ENCODE data around the gene SEPTIN2.
"Not testable (repeated sequence)": the region's sequence is repeated elsewhere in the genome, so short reads cannot be mapped to it uniquely, and the experiment has no call there.

The SEPTIN2 gene

DNA sequence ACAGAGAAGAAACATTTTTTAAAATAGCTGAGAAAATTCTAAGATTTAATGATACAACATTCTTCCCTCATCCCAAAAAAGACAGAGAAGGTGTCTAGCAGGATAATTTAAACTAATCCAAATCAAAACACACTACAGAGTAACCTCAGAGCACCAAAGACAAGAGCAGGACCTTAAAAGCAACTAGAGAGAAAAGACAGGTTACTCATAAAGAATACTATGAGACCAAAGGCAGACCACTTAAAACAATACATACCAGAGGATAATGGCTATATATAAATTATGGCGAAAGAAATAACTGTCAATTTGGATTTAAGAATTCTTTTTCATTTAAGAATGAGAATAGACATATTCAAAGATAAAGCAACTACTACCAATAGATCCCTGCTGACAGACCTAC lies 40.2 kb upstream of the SEPTIN2 start:
- no peak overlapping the region for H3K4me3 ChIP-seq (ENCODE audit: low read depth, low read length)
- H3K27ac ChIP-seq = no peak overlapping the region
- TF ChIP-seq, protein P1, sequence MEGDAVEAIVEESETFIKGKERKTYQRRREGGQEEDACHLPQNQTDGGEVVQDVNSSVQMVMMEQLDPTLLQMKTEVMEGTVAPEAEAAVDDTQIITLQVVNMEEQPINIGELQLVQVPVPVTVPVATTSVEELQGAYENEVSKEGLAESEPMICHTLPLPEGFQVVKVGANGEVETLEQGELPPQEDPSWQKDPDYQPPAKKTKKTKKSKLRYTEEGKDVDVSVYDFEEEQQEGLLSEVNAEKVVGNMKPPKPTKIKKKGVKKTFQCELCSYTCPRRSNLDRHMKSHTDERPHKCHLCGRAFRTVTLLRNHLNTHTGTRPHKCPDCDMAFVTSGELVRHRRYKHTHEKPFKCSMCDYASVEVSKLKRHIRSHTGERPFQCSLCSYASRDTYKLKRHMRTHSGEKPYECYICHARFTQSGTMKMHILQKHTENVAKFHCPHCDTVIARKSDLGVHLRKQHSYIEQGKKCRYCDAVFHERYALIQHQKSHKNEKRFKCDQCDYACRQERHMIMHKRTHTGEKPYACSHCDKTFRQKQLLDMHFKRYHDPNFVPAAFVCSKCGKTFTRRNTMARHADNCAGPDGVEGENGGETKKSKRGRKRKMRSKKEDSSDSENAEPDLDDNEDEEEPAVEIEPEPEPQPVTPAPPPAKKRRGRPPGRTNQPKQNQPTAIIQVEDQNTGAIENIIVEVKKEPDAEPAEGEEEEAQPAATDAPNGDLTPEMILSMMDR (IDR thresholded peaks at IDR 0.05; ENCODE audit: low read depth, low read length, missing control alignments) = no peak
- DNase-seq = no peak
- in situ Hi-C loops (cut with HindIII; ENCODE audit: low pct_ligation_motif_present, low sequenced_read_pairs) = no loop called here
- no peaks in the 10 kb centered on the region for H3K36me3 ChIP-seq (replicated peaks)
- no peaks in the 10 kb centered on the region for H3K27me3 ChIP-seq (replicated peaks)

DNA sequence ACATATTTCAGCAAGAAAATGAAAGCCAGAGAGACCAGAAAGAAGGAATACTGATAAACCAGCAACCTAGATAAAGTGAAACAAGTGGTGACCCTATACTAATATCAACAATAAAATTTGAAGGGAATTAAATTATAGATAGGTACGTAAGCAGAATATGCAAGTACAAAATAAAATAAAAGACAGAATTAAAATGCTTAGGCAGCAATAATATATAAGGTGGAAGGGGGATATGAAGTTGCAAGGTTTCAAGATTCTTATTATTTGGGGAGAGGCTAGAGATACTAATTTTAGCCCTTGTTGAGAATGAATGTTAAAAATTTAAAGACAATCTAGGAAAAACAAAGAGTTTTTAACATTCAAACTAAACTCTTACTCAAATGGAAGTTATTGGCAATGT lies 39.8 kb upstream of the SEPTIN2 start:
- Histone ChIP-seq H3K27me3 (replicated peaks) (no peaks in the 10 kb centered on the region), H3K36me3 (replicated peaks) (no peaks in the 10 kb centered on the region), H3K4me3 (ENCODE audit: low read depth, low read length) (no peak overlapping the region), H3K27ac (no peak overlapping the region)
- in situ Hi-C loops (cut with HindIII; ENCODE audit: low pct_ligation_motif_present, low sequenced_read_pairs) = no loop called here
- no peak for DNase-seq
- TF ChIP-seq, protein P1 (IDR thresholded peaks at IDR 0.05; ENCODE audit: low read depth, low read length, missing control alignments) = no peak

DNA sequence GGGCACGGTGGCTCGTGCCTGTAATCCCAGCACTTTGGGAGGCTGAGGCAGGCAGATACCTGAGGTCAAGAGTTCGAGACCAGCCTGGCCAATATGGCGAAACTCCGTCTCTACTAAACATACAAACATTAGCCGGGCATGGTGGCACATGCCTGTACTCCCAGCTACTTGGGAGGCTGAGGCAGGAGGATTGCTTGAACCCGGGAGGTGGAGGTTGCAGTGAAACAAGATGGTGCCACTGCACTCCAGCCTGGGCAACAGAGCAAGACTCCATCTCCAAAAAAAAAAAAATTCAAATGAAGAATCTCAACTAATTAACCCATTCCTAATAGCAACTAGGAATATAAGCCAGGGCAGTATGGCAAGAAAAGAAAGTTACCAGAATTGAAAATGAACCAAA lies 37.4 kb upstream of the SEPTIN2 start:
- H3K27me3 ChIP-seq (replicated peaks); DNase-seq; in situ Hi-C loops (cut with HindIII; ENCODE audit: low pct_ligation_motif_present, low sequenced_read_pairs); H3K27ac ChIP-seq; H3K4me3 ChIP-seq (ENCODE audit: low read depth, low read length); H3K36me3 ChIP-seq (replicated peaks): not testable (repeated sequence)

DNA sequence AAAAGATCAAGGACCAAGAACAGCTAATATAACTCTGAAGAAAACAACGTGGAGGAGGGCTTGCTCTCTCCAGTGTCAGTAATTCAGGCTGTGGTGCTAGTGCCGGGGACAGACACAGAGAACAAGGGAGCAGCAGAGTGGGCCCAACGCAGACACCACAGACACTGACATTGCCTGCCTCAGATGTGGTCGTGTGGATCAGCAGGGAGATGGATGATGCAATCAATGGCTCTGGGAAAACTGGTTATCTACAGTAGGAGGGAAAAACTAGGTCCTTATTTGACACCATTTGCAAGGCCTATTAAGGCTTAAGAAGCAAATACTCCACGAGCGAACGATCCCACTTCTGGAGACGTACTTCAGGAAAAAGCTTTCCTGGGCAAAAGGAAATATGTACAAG lies 36.3 kb upstream of the SEPTIN2 start:
- TF ChIP-seq, protein P1 (IDR thresholded peaks at IDR 0.05; ENCODE audit: low read depth, low read length, missing control alignments) = no peak
- H3K27ac ChIP-seq = peak overlapping the region; percentile 9
- H3K36me3 ChIP-seq (replicated peaks) = no peaks in the 10 kb centered on the region
- H3K27me3 ChIP-seq (replicated peaks) = no peaks in the 10 kb centered on the region
- in situ Hi-C loops (cut with HindIII; ENCODE audit: low pct_ligation_motif_present, low sequenced_read_pairs) = no loop called here
- no peak overlapping the region for H3K4me3 ChIP-seq (ENCODE audit: low read depth, low read length)
- DNase-seq = peak; percentile 37

DNA sequence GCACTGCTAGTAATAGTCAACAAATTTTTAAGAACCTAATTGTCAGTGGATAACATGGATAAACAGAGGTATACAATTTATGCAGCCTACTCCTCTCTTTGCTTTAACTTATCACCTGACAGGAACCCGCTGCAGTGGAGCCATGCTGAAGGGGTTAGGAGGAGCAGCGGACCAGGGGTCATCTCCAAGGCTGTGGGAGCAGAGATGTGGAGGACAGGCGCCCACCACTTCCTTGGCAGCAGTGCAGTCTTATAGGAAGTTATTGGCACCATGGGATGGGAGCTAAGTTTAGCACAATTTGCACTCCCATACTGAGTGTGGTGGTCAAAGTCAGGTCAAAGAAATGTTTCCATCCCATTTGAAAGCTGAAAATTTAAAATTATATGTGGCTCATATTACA lies 35.9 kb upstream of the SEPTIN2 start:
- Histone ChIP-seq H3K4me3 (ENCODE audit: low read depth, low read length) (no peak overlapping the region), H3K27ac (no peak overlapping the region), H3K36me3 (replicated peaks) (no peaks in the 10 kb centered on the region), H3K27me3 (replicated peaks) (no peaks in the 10 kb centered on the region)
- no peak for DNase-seq
- in situ Hi-C loops (cut with HindIII; ENCODE audit: low pct_ligation_motif_present, low sequenced_read_pairs) = no loop called here
- TF ChIP-seq, protein P1 (IDR thresholded peaks at IDR 0.05; ENCODE audit: low read depth, low read length, missing control alignments) = no peak

DNA sequence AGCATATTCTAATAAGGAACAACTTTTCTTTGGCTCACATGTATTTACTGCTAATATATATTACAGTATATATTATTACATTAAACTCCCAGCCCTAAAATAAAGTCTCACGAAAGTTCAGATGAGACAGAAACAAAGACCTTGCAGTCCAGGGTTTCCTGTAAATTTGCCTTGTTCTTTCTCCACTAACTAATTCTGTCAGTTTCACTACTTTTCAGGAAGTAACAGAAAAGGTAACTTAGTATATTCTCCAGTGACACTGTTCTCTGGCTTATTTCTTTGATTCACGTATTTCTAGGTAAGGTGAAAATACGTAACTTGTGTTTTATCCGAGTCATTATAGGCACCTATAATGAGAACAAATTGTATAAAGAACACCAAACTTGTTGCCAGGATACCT lies 35.4 kb upstream of the SEPTIN2 start:
- H3K27me3 ChIP-seq (replicated peaks) = no peaks in the 10 kb centered on the region
- TF ChIP-seq, protein P1 (IDR thresholded peaks at IDR 0.05; ENCODE audit: low read depth, low read length, missing control alignments) = no peak
- H3K4me3 ChIP-seq (ENCODE audit: low read depth, low read length) = no peak overlapping the region
- H3K36me3 ChIP-seq (replicated peaks) = no peaks in the 10 kb centered on the region
- no peak for DNase-seq
- in situ Hi-C loops (cut with HindIII; ENCODE audit: low pct_ligation_motif_present, low sequenced_read_pairs) = no loop called here
- H3K27ac ChIP-seq = no peak overlapping the region

Data from brain microvascular endothelial cell (primary cell).